GM18868 (cell line): ENCODE results near the gene SLC14A1.
"Not testable (repeated sequence)": the region's sequence is repeated elsewhere in the genome, so short reads cannot be mapped to it uniquely, and the experiment has no call there.

Experiments used
- ATAC-seq: cut with Tn5 transposase; IDR thresholded peaks from one replicate; pipeline ENCODE4 v1.9.1; 2021; ENCODE audit warnings: mild to moderate bottlenecking, moderate library complexity; ENCODE audit not compliant: unreplicated experiment

The SLC14A1 gene

DNA sequence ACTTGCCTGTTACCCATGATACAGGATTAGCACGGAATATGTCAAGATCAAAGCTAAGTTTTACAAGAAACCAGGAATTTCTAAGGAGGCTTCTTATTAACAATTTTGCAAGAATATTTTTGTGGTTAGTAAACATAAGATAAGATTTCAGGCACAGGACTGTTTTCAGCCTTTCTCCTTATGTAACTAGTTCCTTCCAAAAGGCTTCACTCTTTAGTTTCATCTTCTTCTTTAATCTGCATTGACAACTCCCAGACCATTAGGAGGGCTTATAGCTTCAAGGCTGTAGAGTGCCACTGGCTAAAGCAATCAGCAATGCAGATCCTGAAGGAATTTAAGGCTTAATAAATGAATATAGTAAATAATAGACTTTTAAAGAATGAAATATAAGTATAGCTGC is 29.3 kb downstream of the SLC14A1 start:
- ATAC-seq = no peak

DNA sequence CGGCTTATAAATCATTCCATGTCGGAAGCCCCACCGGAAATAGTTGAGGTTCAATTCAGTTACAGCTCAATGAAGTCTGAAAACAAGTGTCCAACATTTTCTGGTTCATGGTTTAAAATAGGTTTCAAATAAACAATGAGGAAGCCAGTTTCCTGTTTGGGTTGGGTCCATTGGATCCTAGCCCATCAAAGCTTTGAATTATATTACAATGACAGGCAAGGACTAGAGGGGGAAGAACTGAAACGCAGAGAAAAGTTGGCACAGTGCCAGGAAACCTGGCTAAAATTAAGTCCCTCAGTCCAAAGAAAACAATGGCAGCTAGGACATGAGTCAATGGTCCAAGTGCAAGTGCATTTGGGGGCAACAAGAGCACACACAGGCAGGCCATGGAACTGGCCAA is 32.0 kb downstream of the SLC14A1 start:
- ATAC-seq = no peak

DNA sequence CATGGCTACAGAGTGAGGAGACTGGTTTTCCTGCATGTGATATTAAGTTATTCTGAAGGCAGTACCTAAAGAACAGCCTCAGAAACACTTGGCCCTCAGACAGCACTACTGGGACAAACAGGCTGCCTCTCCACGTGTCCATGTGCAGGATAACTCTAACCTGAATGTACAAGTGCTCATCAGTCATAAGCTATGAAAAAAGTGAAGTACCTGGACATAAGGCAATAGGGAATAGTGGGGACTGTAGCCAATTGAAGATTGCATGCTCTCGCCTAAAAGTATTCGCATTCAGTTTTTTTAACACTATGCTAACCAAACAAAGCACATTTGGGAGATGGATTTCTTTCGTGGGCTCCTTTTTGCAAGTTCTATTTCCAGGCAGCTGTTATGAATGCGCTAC is 33.0 kb downstream of the SLC14A1 start:
- no peak for ATAC-seq

DNA sequence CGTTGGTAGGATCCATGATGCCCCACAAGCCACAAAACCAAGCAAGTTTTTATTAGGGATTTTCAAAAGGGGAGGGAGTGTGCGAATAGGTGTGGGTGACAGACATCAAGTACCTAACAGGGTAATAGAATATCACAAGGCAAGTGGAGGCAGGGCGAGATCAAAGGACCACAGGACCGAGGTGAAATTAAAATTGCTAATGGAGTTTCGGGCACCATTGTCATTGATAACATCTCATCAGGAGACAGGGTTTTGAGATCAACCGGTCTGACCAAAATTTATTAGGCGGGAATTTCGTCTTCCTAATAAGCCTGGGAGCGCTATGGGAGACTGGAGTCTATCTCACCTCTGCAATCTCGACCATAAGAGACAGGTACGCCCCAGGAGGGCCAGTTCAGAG is 33.7 kb downstream of the SLC14A1 start:
- ATAC-seq = not testable (repeated sequence)

DNA sequence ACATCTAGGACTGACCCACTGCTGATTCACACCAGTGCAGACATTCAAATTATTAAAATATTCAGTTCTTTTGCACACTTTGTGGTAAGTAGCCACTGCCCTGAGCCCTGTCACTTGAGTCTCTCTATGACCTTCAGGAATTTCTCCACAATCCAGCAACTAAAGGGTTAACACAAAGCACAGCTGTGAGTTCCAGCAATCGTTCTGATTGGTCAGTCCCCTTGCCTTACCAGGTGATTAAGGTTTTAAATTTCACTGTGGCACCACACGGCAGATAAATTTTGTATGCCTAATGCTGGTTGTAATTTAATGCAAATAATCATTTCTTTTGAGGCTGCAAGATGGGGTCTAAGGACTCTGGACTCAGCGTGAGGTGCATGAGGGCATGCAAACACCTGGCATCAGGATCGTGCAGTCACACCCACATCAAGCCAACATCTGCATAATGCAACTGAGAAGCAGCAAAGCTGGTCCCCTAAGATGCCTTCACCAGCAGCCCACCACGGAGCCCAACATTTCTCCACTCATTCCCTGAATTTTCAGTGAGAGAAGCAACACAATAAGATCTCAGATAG is 36.6 kb downstream of the SLC14A1 start:
- no peak for ATAC-seq

DNA sequence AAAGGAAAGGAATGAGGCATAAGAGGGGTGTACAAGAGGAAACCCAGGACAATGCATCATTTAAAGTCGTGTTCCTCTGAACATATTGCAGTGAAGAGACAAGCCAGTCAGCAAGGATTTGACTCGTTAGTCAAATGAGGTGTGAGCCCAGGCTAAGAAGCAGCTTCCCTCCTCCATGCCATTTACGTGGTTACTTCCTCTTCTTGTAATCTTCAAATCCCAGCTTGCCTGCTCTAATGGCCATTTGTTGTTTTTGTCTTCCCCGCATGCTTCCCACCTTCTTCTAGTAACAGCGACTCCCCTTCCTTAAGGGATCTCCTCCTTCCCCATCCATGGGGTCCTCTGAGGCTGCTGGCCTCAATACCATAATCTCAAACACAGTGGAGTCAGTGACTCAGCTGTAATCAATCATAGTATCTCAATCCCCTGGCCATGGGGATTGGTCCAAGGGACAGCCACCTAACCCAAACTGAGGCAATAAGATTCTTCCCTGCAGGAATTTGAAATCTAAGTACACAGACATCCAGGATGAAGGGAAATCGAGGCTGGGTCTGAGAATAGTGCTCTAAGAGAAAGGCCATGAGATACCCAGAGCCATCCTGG is 37.6 kb downstream of the SLC14A1 start:
- no peak for ATAC-seq

DNA sequence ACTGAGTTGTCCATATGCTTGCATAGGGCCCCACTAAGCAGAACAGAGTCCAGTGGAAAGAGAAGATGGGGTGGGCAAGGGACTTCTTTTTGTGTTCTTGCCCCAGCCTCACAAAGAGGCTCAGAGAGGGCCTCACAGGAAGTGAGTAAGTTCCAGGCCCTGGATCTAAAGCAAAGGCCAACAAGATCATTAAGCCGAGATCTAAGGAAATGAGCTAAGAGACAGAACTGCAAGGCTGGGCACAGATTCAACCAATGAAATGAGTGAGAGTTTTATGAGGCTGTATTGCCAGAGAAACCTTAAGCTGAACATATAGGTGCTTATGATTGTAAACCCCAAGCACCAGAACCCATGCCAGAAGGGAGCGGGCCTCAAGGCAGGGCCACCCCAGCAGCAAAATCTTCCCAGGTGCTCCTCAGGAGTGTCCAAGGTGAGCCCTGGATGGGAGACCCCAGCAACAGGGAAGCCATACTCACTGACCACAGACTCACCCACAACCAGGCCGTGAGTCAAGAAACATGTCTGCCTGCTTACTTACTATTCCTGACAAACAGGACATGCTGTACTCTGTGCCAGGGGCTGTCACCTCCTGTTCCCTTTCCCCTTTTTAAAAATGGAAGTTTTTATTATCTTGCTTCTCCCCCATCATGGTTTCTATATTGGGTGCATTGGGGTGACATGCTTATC is 40.2 kb downstream of the SLC14A1 start:
- ATAC-seq = no peak

DNA sequence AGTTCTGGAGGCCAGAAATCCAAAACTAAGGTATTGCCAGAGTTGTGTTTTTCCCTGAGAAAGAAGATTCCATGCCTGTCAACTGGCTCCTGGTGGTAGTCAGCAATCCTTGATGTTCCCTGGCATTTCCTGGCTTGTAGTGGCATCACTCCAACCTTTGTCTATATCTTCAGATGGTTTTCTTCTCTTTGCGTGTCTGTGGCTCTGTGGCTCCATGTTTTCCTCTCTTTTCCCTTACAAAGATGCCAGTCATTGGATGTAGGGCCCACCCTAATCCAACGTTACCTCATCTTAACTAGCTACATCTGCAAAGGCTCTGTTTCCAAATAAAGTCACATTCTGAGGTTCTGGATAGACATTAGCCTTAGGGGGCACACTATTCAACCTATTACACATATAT is 41.8 kb downstream of the SLC14A1 start:
- no peak for ATAC-seq

DNA sequence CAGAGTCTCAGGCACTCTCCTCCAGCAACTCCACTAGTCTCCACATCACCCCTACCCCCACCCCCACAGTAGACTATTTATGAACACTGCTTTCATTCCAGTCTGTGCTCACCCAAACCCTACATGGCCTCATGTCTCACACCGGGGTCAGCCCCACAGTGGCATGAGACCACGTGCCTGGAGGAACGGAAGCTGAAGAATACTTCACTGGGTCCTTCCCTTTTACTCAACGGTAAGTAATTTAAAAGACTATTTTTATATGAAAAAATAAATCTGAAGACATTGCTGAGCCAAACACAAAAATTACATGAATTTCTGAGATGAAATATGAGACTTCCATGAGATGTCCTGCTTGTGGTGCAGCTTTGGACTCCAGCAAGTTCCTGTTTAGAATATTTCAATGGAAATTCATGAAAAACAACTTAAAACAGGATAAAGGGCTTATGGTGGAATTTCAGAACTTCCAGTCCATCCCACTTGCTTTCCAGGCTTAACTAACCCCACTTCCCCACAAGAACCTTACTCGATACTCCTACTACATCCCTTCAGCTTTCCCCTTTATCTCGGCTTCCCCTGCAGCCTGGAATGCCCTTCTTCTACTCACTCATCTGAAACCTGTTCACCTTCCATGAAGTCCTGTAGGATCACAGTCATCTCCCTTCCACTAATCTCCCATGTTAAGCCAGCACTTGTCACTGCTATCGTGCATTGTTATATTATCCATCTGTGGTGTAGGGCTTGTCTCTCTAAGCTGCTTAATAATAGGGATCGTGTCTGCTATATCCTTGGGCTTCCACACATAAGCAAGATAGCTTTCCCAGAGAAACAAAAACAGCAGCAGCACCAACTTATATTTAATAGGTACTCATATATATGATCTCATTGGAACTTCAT is 47.9 kb downstream of the SLC14A1 start:
- ATAC-seq = no peak

DNA sequence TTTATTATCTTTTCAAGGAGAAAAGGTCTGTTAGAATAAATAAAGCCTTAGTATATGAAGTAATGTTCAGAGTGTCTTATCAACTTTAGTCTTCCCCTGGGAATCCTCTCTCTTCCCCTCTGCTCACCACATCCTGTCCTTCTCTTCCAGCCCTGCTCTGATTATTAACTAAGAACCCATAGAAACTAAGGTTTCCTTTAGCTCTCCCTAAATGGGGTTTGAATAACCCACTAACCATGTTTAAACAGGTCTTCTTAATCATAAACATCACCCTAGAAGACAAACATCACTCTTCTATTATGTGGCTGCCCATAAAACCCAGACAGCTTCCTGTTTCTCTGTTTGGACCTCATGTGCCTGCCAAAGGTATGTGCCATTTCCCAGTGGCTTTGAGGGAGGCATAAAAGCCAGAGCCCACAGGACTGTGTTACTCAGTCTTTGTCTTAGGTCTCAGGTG is 50.1 kb downstream of the SLC14A1 start:
- no peak for ATAC-seq

DNA sequence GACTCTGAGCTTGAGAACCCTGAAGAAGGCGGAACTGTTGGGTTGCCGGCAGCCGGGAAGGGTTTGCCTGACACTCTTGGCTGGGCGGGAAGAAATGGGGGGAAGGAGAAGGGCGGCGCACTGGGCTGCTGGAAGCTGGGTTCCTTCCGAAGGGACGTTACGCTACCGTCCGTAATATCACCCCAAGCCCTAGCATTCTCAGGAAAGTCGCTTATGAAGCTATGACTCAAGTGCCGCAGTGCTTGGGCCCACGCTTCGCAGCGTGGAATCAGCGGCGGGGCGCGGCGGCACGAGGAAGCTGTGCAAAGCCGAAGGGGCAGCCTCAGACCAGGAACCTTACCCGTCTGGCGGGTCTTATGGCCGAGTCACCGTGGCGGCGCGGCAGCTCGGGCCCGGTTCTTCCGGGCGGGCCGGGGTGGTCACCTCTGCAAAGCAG is 51.3 kb downstream of the SLC14A1 start:
- peak; percentile 87 for ATAC-seq

DNA sequence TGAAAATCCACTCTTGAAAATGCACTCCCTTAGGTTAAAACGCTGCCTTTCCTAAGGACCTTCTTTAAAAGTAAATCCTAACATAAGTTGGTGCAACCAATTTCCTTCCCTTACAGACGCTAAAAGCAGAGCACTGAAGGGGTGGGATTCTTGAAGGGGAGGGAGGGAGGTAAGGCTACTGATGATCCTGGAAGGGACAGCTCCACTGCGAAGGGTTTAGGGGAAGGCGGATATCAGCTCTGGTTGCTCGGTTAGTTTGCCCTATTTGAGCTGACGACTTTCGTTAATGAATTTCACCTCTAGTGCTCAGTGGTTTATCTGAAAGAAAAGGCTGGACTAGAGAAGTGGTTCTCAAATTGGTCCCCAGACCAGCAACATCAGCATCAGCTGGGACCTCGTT is 51.8 kb downstream of the SLC14A1 start:
- ATAC-seq = no peak

DNA sequence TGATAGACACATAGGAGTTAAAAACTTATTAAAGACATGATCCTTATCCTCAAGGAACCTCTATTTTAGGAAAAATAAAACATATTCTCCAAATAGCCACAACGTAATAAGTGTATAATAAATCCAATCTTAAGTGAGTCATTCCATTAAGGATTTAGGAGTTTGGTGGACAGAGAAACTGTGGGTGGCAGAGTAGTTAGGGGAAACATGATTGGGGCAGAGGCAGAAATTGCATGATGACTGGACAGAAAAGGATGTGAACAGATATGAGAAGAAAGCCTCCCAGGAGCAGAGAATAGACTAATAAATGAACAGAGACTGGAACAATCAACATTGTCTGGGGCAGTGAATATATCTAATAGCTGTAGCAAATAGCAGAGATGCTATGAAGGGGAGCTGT is 53.4 kb downstream of the SLC14A1 start:
- no peak for ATAC-seq

DNA sequence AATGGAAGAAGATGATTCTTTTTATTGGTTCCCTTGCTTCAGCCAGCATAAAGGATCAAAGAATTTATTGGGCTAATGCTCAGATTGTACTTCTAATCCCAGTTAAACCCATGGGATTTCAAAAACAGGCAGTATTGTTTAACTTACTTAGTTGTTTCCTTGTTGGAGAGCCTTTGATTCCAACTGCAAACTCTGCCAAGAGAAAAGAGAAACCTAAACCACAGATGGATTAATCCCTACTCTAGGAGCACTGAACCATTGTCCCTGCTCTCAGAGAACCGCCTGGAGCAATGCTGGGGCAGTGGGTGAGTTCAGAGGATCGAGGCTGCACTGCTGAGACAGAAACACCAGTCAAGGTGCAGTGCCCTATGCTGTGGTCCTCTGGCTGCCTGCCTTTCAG is 56.6 kb downstream of the SLC14A1 start:
- ATAC-seq = no peak

DNA sequence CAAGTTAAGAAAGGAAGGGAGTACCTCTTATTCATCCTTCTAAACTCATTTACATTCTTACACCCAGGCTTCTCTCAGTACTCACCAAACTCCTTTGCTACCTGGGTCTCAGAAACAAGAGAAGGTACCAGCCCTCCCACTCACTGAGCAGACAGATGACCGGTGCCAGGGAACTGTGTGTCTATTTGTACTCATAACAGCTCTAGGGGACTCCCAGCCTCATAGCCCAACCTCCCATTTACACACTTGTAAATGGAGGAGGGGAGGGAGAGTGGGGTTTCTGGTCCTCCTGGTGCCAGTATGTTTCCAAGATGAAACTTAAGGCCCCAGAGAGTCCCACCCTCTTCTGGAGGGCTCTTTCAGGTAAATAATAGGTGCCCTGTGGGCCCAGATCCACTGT is 58.7 kb downstream of the SLC14A1 start:
- peak; percentile 88 for ATAC-seq

DNA sequence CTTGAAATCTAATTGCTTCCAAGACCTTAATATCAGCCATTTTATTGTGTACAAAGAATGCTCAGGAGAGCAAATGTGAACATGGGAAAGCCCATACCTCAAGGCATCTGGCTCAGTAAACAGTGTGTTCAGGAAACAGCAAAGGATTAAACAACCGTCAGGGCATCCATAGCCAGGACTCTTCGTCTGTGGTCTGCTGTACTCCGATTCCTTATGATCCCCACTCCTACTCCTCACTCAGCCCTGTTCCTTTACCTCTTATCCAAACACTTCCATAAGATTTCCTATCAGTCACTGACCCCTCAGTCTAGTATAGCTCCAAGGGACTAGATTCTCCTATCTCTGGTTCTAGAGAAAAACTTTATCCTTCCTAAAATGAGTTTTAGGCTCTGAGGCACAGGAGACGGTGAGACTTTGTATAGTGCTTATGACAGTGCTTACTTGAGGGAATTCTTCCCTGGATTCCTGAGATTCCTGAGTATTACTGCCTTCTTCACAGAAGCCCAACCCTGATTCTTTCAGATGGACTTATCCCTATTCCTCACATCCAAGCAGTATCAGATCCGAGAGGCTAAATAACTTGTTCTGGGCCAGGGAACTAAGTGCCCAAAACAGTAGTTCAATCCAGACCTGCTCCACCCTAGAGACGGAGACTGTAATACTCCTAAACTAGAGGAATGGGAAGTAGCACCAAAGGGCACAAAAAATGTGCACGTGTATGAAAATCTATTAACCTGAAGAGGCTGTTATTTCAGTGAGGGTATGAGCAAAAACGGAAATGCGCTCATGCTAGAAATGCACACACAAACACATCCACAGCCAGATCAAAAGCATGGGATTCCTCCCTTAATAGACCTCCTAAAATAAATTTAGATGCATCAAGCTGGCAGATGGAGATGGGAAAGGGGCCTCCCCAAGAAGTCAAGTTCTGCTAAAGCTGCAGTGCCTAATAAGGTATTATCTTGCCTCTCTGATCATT is 59.4 kb downstream of the SLC14A1 start:
- no peak for ATAC-seq

DNA sequence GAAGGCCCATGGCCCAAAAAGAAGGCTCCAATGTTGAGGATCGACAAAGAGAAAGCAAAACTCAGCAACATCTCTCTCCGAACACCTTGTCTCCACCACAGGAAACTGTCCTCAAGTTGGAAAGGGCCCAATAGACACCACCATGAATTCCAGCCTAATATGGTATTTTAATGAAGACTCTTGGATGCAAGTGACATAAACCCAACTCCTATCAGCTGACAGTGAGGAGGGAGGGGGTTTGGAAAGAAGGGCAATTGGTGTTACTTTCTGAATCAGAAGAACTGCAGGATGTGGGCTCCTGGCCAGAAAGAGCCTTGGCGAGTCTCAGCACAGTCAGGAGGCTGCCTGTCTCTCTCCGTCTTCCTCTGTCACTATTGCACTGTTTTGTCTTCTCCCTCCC is 61.2 kb downstream of the SLC14A1 start:
- ATAC-seq = no peak

DNA sequence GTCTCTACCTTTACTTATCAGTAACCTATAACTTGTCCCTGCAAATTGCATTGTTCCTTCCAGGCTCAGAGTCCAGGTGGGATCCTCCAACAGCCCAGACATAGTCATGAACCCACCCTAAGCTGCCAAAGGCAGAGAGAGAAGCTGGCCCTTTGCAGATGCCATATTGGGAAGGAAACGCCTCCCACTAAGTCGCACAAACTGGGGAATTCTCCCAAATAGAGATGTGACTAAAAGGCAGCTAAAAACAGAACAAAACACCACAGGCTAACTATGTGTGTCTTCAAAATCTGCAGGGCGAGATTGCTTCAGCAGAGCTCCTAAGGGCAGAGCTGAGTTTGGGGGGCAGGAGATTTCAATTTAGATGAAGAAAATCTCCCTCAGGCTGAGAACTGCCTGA is 63.0 kb downstream of the SLC14A1 start:
- ATAC-seq = no peak

DNA sequence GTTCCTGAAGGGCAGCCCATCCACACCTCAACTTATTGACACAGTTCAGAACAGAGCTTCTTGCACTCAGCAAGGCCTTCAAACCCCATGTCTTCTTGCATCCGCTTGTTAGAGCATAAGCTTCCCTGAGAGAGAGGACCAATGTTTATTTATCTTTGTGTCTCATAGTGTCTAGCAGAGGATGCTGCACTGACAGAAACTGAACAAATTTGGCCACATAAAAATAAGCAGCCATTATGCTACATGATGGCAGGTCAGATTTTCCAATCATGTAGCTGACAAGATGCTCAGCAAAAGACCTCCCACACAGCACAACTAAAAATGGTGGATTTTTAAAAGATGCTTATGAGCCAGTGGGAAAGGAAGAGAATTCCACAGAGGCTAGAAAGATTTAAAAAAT is 63.4 kb downstream of the SLC14A1 start:
- ATAC-seq = no peak

DNA sequence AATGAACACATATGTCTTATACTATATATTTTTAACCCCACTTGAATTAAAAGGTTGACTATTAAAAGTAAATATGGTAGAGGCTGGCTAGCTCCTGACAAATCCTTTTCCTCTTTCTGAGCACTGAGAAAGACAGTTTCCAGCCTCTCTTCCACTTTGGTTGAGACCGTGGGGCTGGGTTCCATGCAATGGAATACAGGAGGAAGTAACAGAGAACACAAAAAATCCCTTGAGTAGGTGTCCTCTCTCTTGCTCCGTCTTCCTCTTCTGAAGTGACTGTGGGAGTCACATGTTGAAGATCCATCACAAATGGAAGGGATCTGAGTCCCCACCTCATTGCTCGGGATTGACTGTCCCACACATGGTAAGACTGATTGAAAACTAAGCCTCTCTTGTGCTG is 64.9 kb downstream of the SLC14A1 start:
- ATAC-seq = no peak
